ENCODE data around the gene GUCY2D. TPM values are rescaled to one million over a fixed set of nuclear protein-coding genes. Genes with fewer than 3 reads are reported as not detected.

GUCY2D gene
- total RNA-seq, 4 donors from 2014 or later: not detected

DNA sequence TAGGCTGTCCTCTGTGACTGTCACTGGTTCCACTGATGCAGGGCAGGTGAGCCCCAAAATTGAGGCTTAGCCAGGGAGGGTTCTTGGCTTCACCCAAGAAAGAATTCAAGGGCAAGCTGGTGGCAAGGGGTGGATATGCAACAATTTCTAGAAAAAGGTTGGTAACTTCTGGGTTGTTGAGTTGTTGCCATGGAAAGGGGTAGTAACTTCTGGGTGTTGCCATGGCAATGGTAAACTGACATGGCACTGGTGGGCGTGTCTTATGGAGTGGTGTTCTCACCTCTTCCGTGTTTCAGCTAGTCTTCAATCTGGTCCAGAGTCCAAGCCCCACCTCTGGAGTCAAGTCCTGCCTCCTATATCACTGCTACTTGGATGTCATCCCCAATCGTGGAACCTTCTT lies 9.5 kb upstream of the GUCY2D start:
- Histone ChIP-seq H3K4me1 (peaks cover 22% of the 10 kb centered on the region), H3K36me3 (no peaks in the 10 kb centered on the region), H3K27ac (no peak overlapping the region), H3K9me3 (no peaks in the 10 kb centered on the region), H3K27me3 (peaks cover 5% of the 10 kb centered on the region), H3K4me3 (no peak overlapping the region)
- TF ChIP-seq POLR2A (IDR thresholded peaks at IDR 0.05) (no peak), POLR2AphosphoS5 (IDR thresholded peaks at IDR 0.05) (no peak), EP300 (IDR thresholded peaks at IDR 0.05) (no peak), CTCF (IDR thresholded peaks at IDR 0.05) (no peak)
- DNase-seq (ENCODE audit: low spot score in 2 of 2): no peak
- WGBS: 58% methylated on average over 3 of the region's 3 CpGs

DNA sequence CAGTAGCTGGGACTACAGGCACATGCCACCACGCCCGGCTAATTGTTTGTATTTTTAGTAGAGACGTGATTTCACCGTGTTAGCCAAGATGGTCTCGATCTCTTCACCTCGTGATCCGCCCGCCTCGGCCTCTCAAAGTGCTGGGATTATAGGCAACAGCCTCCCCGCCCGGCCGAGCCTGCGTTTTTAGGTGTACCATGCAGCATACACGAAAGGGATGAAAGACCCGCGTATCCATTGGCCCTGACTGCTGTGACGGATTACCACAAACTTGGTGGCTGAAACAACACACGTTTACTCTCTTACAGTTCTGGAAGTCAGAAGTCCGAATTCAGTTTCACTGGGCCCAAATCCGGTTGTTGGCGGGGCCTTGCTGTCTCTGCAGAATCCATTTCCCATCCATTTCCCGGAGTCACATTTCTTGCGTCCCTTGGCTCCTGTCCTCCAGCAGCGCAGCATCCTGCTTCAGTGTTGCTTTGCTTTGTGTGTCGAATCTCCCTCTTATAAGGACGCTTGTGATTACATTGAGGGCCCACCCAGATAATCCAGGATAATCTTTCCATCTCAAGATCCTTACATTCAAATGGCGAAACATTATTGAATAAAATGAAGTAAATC lies 8.3 kb upstream of the GUCY2D start:
- Histone ChIP-seq H3K27me3 (peaks cover 13% of the 10 kb centered on the region), H3K27ac (no peak overlapping the region), H3K36me3 (no peaks in the 10 kb centered on the region), H3K9me3 (no peaks in the 10 kb centered on the region), H3K4me1 (peaks cover 19% of the 10 kb centered on the region), H3K4me3 (no peak overlapping the region)
- TF ChIP-seq POLR2AphosphoS5 (IDR thresholded peaks at IDR 0.05): no peak
- no peak for TF ChIP-seq EP300 (IDR thresholded peaks at IDR 0.05)
- no peak for TF ChIP-seq CTCF (IDR thresholded peaks at IDR 0.05)
- TF ChIP-seq POLR2A (IDR thresholded peaks at IDR 0.05): no peak
- DNase-seq (ENCODE audit: low spot score in 2 of 2): no peak
- 91% methylated on average over 27 of the region's 27 CpGs for WGBS

- no peaks in the 10 kb centered on the region for H3K9me3 ChIP-seq
- no peak overlapping the region for H3K4me3 ChIP-seq
- no peaks in the 10 kb centered on the region for H3K36me3 ChIP-seq
- peaks cover 25% of the 10 kb centered on the region for H3K27me3 ChIP-seq
- H3K27ac ChIP-seq: no peak overlapping the region
- no peak for DNase-seq (ENCODE audit: low spot score in 2 of 2)
- no peak for TF ChIP-seq CTCF (IDR thresholded peaks at IDR 0.05)
- no peak for TF ChIP-seq EP300 (IDR thresholded peaks at IDR 0.05)
- no peak for TF ChIP-seq POLR2A (IDR thresholded peaks at IDR 0.05)
- no peak for TF ChIP-seq POLR2AphosphoS5 (IDR thresholded peaks at IDR 0.05)
- WGBS: 87% methylated on average over 2 of the region's 2 CpGs
- H3K4me1 ChIP-seq: peaks cover 4% of the 10 kb centered on the region
These were observed 6.7 kb upstream of the GUCY2D start for GRCh38 chr17:7995724-7996123.

- TF ChIP-seq EP300 (IDR thresholded peaks at IDR 0.05): no peak
- no peak for TF ChIP-seq POLR2AphosphoS5 (IDR thresholded peaks at IDR 0.05)
- no peak for TF ChIP-seq POLR2A (IDR thresholded peaks at IDR 0.05)
- TF ChIP-seq CTCF (IDR thresholded peaks at IDR 0.05): no peak
- WGBS: 14% methylated on average over 5 of the region's 5 CpGs
- no peak overlapping the region for H3K4me3 ChIP-seq
- no peaks in the 10 kb centered on the region for H3K9me3 ChIP-seq
- no peaks in the 10 kb centered on the region for H3K36me3 ChIP-seq
- no peak overlapping the region for H3K27ac ChIP-seq
- DNase-seq (ENCODE audit: low spot score in 2 of 2): no peak
- peaks cover 38% of the 10 kb centered on the region for H3K27me3 ChIP-seq
- H3K4me1 ChIP-seq: peaks cover 4% of the 10 kb centered on the region
These were observed 5.2 kb upstream of the GUCY2D start for GRCh38 chr17:7997186-7997585.

- DNase-seq (ENCODE audit: low spot score in 2 of 2): peak in 1 of 2 donors; percentile 51
- Histone ChIP-seq H3K27me3 (peaks cover 73% of the 10 kb centered on the region), H3K9me3 (no peaks in the 10 kb centered on the region), H3K4me3 (peak overlapping the region; percentile 39), H3K4me1 (peaks cover 15% of the 10 kb centered on the region), H3K36me3 (no peaks in the 10 kb centered on the region), H3K27ac (no peak overlapping the region)
- 6% methylated on average over 10 of the region's 92 CpGs for whole genome bisulfite sequencing
- TF ChIP-seq POLR2AphosphoS5 (IDR thresholded peaks at IDR 0.05) (no peak), EP300 (IDR thresholded peaks at IDR 0.05) (no peak), POLR2A (IDR thresholded peaks at IDR 0.05) (no peak), CTCF (IDR thresholded peaks at IDR 0.05) (no peak)
These were observed 542 bp downstream of the GUCY2D start for GRCh38 chr17:8002721-8003593.

Measured in suprapubic skin (tissue), 4 donors.